ENCODE measurements around the gene SFXN5. TPM values are rescaled to one million over a fixed set of nuclear protein-coding genes. Genes with fewer than 3 reads are reported as not detected.

SFXN5 gene
- total and polyA plus RNA-seq, 2 donors (not counting 1 experiment from before 2014, with no cell fraction given), result 5.8 to 13.9 TPM

GRCh38 chr2:73033766-73034381, 37.6 kb downstream of the SFXN5 start:
- no peaks in the 10 kb centered on the region for H4K20me1 ChIP-seq (ENCODE audit: control insufficient read depth, extremely low read depth, insufficient read depth, low read length)
- no peak overlapping the region for H2AFZ ChIP-seq (ENCODE audit: low read length)
- no peak overlapping the region for H3K9ac ChIP-seq (ENCODE audit: insufficient read depth, low read length)
- no peaks in the 10 kb centered on the region for H3K79me2 ChIP-seq (ENCODE audit: control insufficient read depth, insufficient read depth, low read length)
- TF ChIP-seq, protein P1, sequence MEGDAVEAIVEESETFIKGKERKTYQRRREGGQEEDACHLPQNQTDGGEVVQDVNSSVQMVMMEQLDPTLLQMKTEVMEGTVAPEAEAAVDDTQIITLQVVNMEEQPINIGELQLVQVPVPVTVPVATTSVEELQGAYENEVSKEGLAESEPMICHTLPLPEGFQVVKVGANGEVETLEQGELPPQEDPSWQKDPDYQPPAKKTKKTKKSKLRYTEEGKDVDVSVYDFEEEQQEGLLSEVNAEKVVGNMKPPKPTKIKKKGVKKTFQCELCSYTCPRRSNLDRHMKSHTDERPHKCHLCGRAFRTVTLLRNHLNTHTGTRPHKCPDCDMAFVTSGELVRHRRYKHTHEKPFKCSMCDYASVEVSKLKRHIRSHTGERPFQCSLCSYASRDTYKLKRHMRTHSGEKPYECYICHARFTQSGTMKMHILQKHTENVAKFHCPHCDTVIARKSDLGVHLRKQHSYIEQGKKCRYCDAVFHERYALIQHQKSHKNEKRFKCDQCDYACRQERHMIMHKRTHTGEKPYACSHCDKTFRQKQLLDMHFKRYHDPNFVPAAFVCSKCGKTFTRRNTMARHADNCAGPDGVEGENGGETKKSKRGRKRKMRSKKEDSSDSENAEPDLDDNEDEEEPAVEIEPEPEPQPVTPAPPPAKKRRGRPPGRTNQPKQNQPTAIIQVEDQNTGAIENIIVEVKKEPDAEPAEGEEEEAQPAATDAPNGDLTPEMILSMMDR (conservative IDR thresholded peaks at IDR 0.05 in 1 of 2, IDR thresholded peaks at IDR 0.05 in 1 of 2; ENCODE audit: low read depth in 1 of 2, low read length in 2 of 2), result no peak
- TF ChIP-seq EZH2 (IDR thresholded peaks at IDR 0.05; ENCODE audit: low read length, missing control alignments), result no peak
- no peaks in the 10 kb centered on the region for H3K4me1 ChIP-seq (ENCODE audit: control insufficient read depth, extremely low read depth, insufficient read depth, low read length)
- H3K36me3 ChIP-seq (ENCODE audit: control insufficient read depth, insufficient read depth, low read length), result no peaks in the 10 kb centered on the region
- H3K4me2 ChIP-seq (ENCODE audit: extremely low read depth, insufficient read depth, low read length), result no peak overlapping the region
- no peak for DNase-seq (ENCODE audit: low read depth in 2 of 2)
- no peaks in the 10 kb centered on the region for H3K27me3 ChIP-seq (ENCODE audit: control insufficient read depth, insufficient read depth, low read length)
- no peak overlapping the region for H3K27ac ChIP-seq (ENCODE audit: insufficient read depth, low read length)
- no peaks in the 10 kb centered on the region for H3K9me3 ChIP-seq (ENCODE audit: control insufficient read depth, insufficient read depth, low read depth, low read length)
- H3K4me3 ChIP-seq (replicated peaks in 1 of 4; ENCODE audit: control extremely low read depth in 1 of 4, insufficient read depth in 1 of 4, low read depth in 3 of 4, low read length in 4 of 4), result no peak overlapping the region

DNA sequence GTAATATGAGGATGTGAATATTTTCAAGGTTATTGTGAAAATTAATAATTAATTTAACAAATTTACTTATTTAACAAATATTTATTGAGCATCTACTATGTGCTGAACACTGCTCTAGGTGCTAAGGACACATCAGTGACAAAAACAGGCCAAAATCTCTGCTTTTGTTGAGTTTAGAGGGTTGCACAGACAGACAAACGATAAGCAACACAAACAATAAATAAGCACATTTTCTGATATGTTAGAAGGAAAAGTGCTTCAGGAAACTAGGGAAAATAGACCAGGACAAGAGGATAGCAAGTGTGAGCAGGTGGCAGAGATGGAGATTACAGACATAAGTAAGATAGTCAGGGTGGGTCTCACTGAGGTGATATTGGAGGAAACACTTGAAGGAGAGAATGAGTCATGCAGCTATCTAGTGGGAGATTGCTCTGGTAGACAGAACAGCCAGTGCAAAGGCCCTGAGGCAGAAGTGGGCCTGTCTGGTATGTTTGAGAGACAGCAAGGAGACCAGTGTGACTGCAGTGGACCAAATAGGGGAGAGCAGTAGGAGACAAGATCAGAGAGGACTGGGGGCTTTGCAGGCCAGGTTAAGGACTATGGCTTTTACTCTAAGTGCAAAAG, 38.3 kb downstream of the SFXN5 start:
- no peaks in the 10 kb centered on the region for H3K36me3 ChIP-seq (ENCODE audit: control insufficient read depth, insufficient read depth, low read length)
- no peaks in the 10 kb centered on the region for H3K79me2 ChIP-seq (ENCODE audit: control insufficient read depth, insufficient read depth, low read length)
- no peak overlapping the region for H3K27ac ChIP-seq (ENCODE audit: insufficient read depth, low read length)
- H3K4me2 ChIP-seq (ENCODE audit: extremely low read depth, insufficient read depth, low read length), result no peak overlapping the region
- no peaks in the 10 kb centered on the region for H3K27me3 ChIP-seq (ENCODE audit: control insufficient read depth, insufficient read depth, low read length)
- no peaks in the 10 kb centered on the region for H3K9me3 ChIP-seq (ENCODE audit: control insufficient read depth, insufficient read depth, low read depth, low read length)
- H3K4me3 ChIP-seq (replicated peaks in 1 of 4; ENCODE audit: control extremely low read depth in 1 of 4, insufficient read depth in 1 of 4, low read depth in 3 of 4, low read length in 4 of 4), result no peak overlapping the region
- H3K4me1 ChIP-seq (ENCODE audit: control insufficient read depth, extremely low read depth, insufficient read depth, low read length), result no peaks in the 10 kb centered on the region
- no peaks in the 10 kb centered on the region for H4K20me1 ChIP-seq (ENCODE audit: control insufficient read depth, extremely low read depth, insufficient read depth, low read length)
- no peak for DNase-seq (ENCODE audit: low read depth in 2 of 2)
- H3K9ac ChIP-seq (ENCODE audit: insufficient read depth, low read length), result no peak overlapping the region
- TF ChIP-seq, protein P1 (conservative IDR thresholded peaks at IDR 0.05 in 1 of 2, IDR thresholded peaks at IDR 0.05 in 1 of 2; ENCODE audit: low read depth in 1 of 2, low read length in 2 of 2), result no peak
- TF ChIP-seq EZH2 (IDR thresholded peaks at IDR 0.05; ENCODE audit: low read length, missing control alignments), result no peak
- H2AFZ ChIP-seq (ENCODE audit: low read length), result no peak overlapping the region

- Histone ChIP-seq H3K4me3 (replicated peaks in 1 of 4; ENCODE audit: control extremely low read depth in 1 of 4, insufficient read depth in 1 of 4, low read depth in 3 of 4, low read length in 4 of 4) (no peak overlapping the region), H3K27ac (ENCODE audit: insufficient read depth, low read length) (no peak overlapping the region), H3K36me3 (ENCODE audit: control insufficient read depth, insufficient read depth, low read length) (no peaks in the 10 kb centered on the region), H3K9me3 (ENCODE audit: control insufficient read depth, insufficient read depth, low read depth, low read length) (no peaks in the 10 kb centered on the region), H2AFZ (ENCODE audit: low read length) (no peak overlapping the region), H4K20me1 (ENCODE audit: control insufficient read depth, extremely low read depth, insufficient read depth, low read length) (no peaks in the 10 kb centered on the region), H3K4me2 (ENCODE audit: extremely low read depth, insufficient read depth, low read length) (no peak overlapping the region), H3K27me3 (ENCODE audit: control insufficient read depth, insufficient read depth, low read length) (no peaks in the 10 kb centered on the region), H3K9ac (ENCODE audit: insufficient read depth, low read length) (no peak overlapping the region), H3K4me1 (ENCODE audit: control insufficient read depth, extremely low read depth, insufficient read depth, low read length) (no peaks in the 10 kb centered on the region), H3K79me2 (ENCODE audit: control insufficient read depth, insufficient read depth, low read length) (no peaks in the 10 kb centered on the region)
- no peak for TF ChIP-seq EZH2 (IDR thresholded peaks at IDR 0.05; ENCODE audit: low read length, missing control alignments)
- TF ChIP-seq, protein P1 (conservative IDR thresholded peaks at IDR 0.05 in 1 of 2, IDR thresholded peaks at IDR 0.05 in 1 of 2; ENCODE audit: low read depth in 1 of 2, low read length in 2 of 2), result no peak
- DNase-seq (ENCODE audit: low read depth in 2 of 2), result no peak
Observed at GRCh38 chr2:73032702-73033097, 38.8 kb downstream of the SFXN5 start.

Measured in fibroblast of lung (primary cell).